Measurements from ENCODE around the gene AK2. TPM values are rescaled to one million over a fixed set of nuclear protein-coding genes. Genes with fewer than 3 reads are reported as not detected.

AK2 gene
- total RNA-seq, 2 donors from 2014 or later, result 120 to 123 TPM

- no peak overlapping the region for H3K4me3 ChIP-seq
- no peaks in the 10 kb centered on the region for H3K27me3 ChIP-seq (replicated peaks; ENCODE audit: insufficient read depth)
- intact Hi-C loops (cut with DNase I), result no loop called here
- peaks cover 0 to 8% of the 10 kb centered on the region in 2 donors for H3K36me3 ChIP-seq
- TF ChIP-seq POLR2A (IDR thresholded peaks at IDR 0.05) (no peak), POLR2AphosphoS5 (IDR thresholded peaks at IDR 0.05) (no peak), CTCF (IDR thresholded peaks at IDR 0.05) (no peak)
- no peak for DNase-seq (ENCODE audit: low spot score)
- H3K27ac ChIP-seq, result peak overlapping the region; percentile 74 to 85
- peaks cover 20% of the 10 kb centered on the region for H3K4me1 ChIP-seq (replicated peaks)
- WGBS, result 74% methylated on average over 3 of the region's 3 CpGs
- H3K9me3 ChIP-seq, result no peaks in the 10 kb centered on the region
Measured at GRCh38 chr1:33012165-33012564, 24.5 kb downstream of the AK2 start.

GRCh38 chr1:33010932-33011731, 25.6 kb downstream of the AK2 start:
- Histone ChIP-seq H3K4me3 (no peak overlapping the region), H3K27me3 (replicated peaks; ENCODE audit: insufficient read depth) (no peaks in the 10 kb centered on the region), H3K9me3 (no peaks in the 10 kb centered on the region), H3K36me3 (peaks cover 0 to 8% of the 10 kb centered on the region in 2 donors), H3K27ac (peak overlapping the region; percentile 74 to 85), H3K4me1 (replicated peaks) (peaks cover 20% of the 10 kb centered on the region)
- peak; percentile 82 for DNase-seq (ENCODE audit: low spot score)
- TF ChIP-seq POLR2AphosphoS5 (IDR thresholded peaks at IDR 0.05) (peak; percentile 93), POLR2A (IDR thresholded peaks at IDR 0.05) (no peak), CTCF (IDR thresholded peaks at IDR 0.05) (no peak)
- intact Hi-C loops (cut with DNase I), result no loop called here
- 41% methylated on average over 5 of the region's 5 CpGs for WGBS

GRCh38 chr1:33009561-33009960, 27.1 kb downstream of the AK2 start:
- H3K4me1 ChIP-seq (replicated peaks), result peaks cover 20% of the 10 kb centered on the region
- TF ChIP-seq CTCF (IDR thresholded peaks at IDR 0.05), result no peak
- no peak for TF ChIP-seq POLR2AphosphoS5 (IDR thresholded peaks at IDR 0.05)
- TF ChIP-seq POLR2A (IDR thresholded peaks at IDR 0.05), result no peak
- no peak for DNase-seq (ENCODE audit: low spot score)
- no peaks in the 10 kb centered on the region for H3K27me3 ChIP-seq (replicated peaks; ENCODE audit: insufficient read depth)
- intact Hi-C loops (cut with DNase I), result loop anchor here (5.0 to 10.0 kb wide), 2 partner anchors 42 to 75 kb away; no protein-coding TSS in a partner anchor
- 0% methylated on average over 1 of the region's 1 CpG for WGBS
- no peak overlapping the region for H3K4me3 ChIP-seq
- H3K27ac ChIP-seq, result peak overlapping the region in 1 of 2 donors; percentile 85
- no peaks in the 10 kb centered on the region for H3K9me3 ChIP-seq
- H3K36me3 ChIP-seq, result peaks cover 0 to 8% of the 10 kb centered on the region in 2 donors

- DNase-seq (ENCODE audit: low spot score), result peak; percentile 72
- 77% methylated on average over 13 of the region's 13 CpGs for WGBS
- peak; percentile 81 for TF ChIP-seq POLR2AphosphoS5 (IDR thresholded peaks at IDR 0.05)
- no peak for TF ChIP-seq POLR2A (IDR thresholded peaks at IDR 0.05)
- no peak for TF ChIP-seq CTCF (IDR thresholded peaks at IDR 0.05)
- no peak overlapping the region for H3K4me3 ChIP-seq
- no peaks in the 10 kb centered on the region for H3K36me3 ChIP-seq
- intact Hi-C loops (cut with DNase I), result loop anchor here (5.0 to 10.0 kb wide), 2 partner anchors 41 to 73 kb away; no protein-coding TSS in a partner anchor
- peaks cover 20% of the 10 kb centered on the region for H3K4me1 ChIP-seq (replicated peaks)
- H3K9me3 ChIP-seq, result no peaks in the 10 kb centered on the region
- no peaks in the 10 kb centered on the region for H3K27me3 ChIP-seq (replicated peaks; ENCODE audit: insufficient read depth)
- peak overlapping the region in 1 of 2 donors; percentile 85 for H3K27ac ChIP-seq
Measured at GRCh38 chr1:33008051-33008914, 28.4 kb downstream of the AK2 start.
